Upper lobe of left lung (tissue), 4 donors: Measurements from ENCODE around the gene MPEG1.

Experiments
- CTCF ChIP-seq, 6 experiments: fragments of 450-650 bp in 4 of 6; fragments of 200-600 bp in 2 of 6; sonication (generic) in 2 of 6; IDR thresholded peaks; one replicate each; pipeline ENCODE4 v1.5.1; 2016 to 2019; ENCODE audit warnings: antibody characterized with exemption in 6 of 6
- POLR2A ChIP-seq, 4 donors: fragments of 450-650 bp; IDR thresholded peaks; one replicate each; pipeline ENCODE4 v1.5.1; 2016 to 2017; ENCODE audit warnings: antibody characterized with exemption in 4 of 4, mild to moderate bottlenecking in 2 of 4

GRCh38 chr11:59218319-59218718 lies 5.6 kb upstream of the MPEG1 start:
- TF ChIP-seq POLR2A (IDR thresholded peaks at IDR 0.05) (no peak), CTCF (IDR thresholded peaks at IDR 0.05) (no peak)
